ENCODE data around the gene HAUS7.
"Not testable (repeated sequence)": the region's sequence is repeated elsewhere in the genome, so short reads cannot be mapped to it uniquely, and the experiment has no call there.

Gene HAUS7

DNA sequence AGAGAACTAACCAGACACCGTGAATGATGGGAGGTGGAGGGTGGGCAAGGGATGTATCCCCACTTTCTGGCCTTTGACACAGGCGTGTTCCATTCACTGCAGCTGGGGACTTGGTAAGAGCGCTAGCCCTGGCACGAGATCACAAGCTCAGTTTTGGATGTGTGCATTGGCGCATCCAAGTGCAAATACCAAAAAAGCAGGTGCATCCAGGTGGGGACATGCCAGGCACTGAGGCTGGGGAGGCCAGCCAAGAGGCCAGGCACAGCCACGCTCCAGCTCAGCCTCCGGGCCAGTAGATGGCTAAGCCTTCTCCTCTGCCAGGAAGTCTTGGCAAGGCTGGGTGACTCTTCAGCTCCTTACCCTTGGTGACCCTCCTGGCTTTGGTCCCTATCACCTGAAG, 63.5 kb downstream of the HAUS7 start:
- no peak for DNase-seq

DNA sequence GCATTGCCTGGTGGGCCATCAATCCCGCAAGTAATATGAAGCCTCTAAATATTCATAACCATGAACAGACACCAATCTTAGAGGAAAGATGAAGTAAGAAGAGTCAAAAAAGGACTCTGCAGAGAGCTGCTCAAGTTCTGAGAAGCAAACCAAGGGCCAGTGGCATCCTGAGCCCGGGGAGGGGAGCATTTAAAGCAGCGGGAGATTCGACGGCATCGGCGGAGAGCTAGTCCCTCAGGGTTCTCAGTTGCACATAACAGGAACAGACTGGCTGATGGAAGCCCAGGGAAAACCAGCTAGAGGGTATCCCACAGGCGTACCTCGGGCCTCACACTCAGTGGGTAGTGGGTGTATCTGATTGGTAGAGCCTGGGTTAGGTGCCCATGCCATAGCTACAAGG, 64.4 kb downstream of the HAUS7 start:
- no peak for DNase-seq

DNA sequence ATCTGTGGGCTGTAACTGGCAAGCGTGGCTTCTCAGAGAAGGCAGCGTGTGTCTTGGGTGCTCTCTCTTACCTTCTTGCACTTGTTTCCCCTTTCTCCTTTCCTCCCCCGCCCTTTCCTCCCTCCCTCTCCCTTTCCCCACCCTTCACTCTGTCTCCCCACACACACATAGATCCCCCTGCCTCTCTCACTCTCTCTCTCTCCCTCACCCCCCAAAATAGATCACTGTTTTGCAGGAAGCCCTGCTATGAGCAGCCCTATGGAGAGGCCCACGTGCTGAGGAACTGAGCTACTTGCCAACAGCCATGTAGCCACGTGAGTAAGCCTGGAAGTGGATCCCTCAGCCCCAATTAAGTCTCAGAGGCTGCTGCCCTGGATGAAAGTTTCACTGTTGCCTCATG, 65.0 kb downstream of the HAUS7 start:
- no peak for DNase-seq

DNA sequence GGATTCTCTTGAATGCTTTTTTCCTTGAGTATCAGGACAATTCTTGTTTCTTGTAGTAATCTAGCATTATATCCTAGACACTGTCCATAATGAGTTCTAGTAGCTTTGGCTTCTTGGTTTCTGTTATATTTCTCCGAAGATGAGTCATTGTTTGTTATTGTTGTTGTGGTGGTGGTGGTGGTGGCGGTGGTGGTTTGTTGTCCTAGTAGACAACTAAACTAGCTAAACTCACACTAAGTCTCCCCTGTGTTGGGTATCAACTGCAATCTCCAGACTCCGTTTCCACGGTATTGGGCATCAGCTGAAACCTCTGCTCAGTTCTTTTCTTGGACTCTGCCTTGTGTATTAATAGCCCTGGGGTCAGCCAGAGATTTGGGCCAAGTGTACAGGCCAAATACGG, 66.0 kb downstream of the HAUS7 start:
- DNase-seq = not testable (repeated sequence)

DNA sequence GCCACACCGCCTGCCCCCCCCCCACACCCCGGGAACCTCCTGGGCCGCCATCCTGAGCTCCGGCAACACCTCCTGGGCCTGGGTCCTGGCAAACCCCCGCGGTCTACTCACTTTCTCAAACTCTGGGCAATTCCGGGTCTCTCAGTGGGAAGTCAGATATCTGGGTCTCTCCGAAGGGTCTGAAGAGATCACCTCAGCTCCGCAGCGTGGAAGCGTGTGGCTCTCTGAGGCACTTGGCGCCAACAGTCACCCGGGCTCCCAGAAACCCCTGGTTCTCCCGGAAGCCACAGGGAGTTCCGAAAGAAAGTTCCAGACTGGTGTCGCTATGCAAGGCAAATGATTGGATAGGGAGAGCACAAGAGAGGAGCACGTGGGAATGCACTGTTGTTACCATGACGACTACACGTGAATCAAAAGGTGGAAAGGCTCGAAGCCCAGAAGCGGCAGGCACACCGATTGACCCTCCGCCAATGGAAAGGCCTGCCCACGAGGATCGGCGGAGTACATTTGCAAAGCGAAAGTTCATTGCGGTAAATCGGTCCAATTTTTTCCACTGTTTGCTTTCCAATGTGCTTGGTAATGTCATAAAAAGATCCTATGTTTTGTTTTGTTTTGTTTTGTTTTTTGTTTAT, 69.1 kb downstream of the HAUS7 start, which contains the start of gene PNMA6E:
TSS of gene PNMA6E (minus strand) at position 218 of the 632 bp plus-strand sequence. CDS start 2,501 bp downstream, outside the sequence.
- DNase-seq = no peak

DNA sequence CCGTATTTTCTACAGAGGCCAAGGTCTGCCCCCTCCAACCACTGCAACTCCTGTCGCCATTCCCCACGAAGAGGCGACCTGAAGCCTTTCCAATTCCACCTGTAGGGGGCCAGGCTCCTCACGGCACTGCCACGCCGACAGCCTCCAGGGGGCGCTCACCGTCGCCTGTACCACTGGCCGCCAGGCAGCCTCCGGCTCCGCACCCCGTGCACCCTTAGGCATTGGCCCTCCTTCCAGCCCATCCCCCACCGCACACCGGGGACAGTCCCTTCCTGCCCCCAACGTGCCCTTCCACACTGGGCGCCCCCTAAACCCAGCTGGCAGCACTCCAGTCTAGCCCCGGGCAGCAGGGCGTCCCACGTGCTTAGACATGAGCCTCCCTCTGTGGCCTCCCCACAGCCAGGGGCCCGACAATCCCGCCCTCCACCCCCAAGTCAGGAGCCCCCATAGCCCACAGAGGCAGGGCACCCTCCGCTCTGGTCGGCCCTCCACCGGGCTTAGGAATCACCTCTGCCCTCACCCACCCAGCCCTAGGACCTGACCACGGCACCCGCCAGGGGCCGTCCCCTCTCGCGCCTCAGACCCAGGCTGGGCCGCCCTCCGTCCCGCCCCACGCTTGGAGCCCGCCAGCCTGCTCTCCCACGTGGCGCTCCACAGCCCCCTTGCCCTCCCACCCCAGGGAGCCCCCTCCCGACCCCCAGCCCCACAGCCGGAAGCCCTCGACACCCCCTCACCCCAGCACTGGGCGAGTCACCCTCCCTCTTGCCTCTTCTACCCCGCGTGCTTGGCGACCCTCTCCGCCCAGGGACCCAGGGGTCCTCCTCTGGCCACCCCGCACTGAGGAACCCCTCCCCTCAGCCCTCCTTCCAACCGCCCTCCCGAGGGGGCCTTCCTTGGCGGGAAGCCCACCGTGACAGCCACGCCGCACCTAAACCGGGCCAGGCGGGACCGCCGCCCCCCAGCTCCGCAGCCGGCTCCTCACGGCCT, 69.9 kb downstream of the HAUS7 start:
- DNase-seq = peak; percentile 67

DNA sequence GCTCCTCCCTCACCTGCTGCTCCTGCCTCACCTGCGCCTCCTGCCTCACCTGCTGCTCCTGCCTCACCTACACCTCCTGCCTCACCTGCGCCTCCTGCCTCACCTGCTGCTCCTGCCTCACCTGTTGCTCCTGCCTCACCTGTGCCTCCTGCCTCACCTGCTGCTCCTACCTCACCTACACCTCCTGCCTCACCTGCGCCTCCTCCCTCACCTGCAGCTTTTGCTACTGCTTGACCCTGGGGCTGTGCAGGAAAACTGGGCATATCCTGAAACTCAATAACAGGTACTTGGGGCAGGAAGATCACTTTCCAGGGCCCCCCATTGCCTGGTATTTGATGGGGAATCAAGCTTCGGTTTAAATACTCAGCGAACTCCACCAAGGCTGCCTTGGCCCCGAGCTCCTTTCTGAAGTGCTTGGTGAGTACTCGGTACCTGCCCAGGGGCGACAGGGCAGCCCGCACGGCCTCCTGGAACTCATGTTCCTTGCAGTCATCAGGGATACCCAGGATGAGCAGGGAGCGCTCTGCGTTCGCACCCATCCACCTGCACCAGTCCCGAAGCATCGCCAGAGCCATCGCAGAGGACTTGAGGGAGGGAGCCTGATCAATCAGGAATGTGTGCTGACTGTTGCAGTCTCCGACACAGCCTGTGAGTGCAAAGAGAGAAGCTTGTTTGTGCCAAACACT, 72.0 kb downstream of the HAUS7 start:
- DNase-seq = no peak
